ACHN (cell line): ENCODE measurements around the gene PKD1L1.

ENCODE experiments used
- DNase-seq: peaks from one replicate; pipeline ENCODE4 v3.0.0-alpha.2; 2015
- in situ Hi-C: cut with HindIII; loops from 2 replicates; pipeline ENCODE4 v1.10.0; 2017; ENCODE audit warnings: low sequenced_read_pairs, low pct_ligation_motif_present, low pct_unique_long_range_greater_than_20kb

The PKD1L1 gene

DNA sequence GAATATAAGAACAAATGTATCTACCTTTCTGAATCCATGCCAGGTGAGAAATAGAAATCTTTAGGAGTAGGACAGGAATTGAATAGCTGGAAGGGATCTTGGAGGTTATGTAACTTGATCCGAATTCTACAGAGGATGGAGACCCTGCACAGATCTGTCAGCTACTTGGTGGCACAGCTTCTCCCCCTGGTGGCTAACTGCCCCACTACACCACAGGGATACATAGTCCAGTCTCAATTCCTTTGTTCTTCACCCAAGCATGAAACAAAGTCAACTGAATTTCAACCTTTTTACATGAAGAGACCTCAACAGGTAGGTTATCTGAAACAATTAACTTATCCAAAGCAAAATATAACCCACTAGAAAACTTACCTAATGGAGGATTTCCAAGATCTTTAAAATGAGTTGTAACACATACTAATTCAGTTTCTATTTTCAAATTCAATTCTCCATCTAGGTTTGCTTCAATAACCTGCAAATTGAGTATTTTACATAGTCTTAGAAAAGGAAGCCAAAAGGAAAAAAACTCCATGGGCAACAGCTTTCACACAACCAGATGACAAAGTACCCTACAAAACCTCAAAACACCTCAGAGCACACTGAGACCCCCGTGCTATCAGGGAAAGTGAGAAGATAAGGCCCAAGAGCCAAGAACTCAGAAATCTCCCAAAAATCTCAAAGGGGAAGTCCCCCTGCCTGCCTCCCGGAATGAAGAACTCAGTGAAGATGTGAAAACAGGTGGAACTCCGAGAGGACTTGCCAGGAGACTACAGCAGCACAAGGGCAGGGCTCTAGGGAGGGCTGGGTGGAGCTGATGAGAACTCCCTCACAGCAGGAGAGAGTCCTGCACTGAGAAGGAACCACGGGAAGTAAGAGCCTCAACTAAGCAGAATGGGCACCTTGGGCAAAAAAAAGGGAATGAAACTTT is 20.8 kb upstream of the PKD1L1 start:
- peak; percentile 74 for DNase-seq
- in situ Hi-C loops, result no loop called here

DNA sequence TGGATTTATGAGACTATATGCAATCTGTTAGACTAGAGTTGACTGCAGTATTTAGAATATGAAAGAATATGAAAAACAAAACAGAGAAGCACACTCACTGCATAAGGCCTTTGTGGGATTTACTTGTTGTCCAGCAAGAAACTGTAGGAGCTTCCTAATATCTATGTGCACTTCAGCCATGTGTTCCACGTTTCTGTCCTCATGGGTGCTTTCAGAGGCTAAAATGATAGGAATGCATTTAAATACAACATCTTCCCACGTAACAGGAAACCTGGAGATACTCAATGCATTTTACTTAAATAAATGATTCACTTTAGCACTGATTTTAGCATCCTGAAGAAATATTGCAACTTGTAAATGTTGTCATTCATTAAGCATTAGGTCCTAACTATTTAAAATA is 19.4 kb upstream of the PKD1L1 start:
- in situ Hi-C loops, result no loop called here
- no peak for DNase-seq

DNA sequence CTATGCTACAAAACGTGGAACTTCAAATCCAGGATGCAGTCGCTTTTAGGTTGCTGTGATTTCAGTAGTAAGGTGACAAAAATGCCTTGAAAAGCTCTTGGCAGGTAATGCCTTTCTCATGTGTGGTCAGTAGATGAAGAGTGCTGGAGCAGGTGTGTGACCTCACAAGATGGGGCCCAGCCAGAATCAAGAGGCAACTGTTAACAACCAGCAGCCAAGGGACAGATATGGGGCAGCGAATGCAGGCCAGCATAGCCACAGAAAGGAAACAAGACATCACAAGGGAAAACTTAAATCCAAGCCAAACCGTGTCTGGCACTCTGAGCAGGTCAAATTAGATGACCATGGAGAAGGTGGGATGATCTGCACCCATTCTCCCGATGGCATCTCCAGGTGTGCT is 18.9 kb upstream of the PKD1L1 start:
- in situ Hi-C loops, result no loop called here
- DNase-seq, result no peak

DNA sequence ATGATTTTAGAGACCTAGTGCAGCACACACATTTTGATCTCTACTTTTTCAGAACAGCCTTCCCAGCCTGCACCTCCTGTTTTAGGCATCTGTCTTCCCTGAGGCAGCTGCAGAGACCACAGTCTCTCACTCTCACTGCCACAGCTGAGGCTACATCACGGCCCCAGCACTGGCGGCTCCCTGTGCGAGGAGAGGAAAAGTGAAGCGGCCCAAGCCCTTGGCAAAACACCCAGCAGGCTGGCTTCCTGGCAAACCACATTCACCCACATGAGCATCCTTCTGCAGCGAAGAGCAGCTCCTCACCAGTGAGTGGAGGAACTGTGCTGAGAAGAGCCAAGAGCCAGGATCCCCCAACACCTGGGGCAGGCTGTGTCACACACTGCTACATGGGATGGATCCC is 17.2 kb upstream of the PKD1L1 start:
- in situ Hi-C loops, result no loop called here
- DNase-seq, result no peak

DNA sequence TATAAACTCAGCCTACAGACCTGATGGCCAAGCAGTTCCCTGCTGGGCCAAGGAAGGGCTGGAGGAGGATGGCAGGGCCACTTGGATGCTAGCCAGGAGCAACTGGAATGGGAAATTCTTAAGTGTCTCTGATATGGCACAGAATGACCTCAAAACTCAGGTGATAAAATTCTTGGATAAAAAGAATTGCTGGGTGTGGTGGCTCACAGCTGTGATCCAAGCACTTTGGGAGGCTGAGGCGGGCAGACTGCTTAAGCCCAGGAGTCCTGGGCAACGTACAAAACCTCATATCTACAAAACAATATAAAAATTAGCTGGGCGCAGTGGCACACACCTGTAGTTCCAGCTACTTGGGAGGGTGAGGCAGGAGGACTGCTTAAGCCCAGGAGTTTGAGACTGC is 14.0 kb upstream of the PKD1L1 start:
- in situ Hi-C loops, result no loop called here
- no peak for DNase-seq

DNA sequence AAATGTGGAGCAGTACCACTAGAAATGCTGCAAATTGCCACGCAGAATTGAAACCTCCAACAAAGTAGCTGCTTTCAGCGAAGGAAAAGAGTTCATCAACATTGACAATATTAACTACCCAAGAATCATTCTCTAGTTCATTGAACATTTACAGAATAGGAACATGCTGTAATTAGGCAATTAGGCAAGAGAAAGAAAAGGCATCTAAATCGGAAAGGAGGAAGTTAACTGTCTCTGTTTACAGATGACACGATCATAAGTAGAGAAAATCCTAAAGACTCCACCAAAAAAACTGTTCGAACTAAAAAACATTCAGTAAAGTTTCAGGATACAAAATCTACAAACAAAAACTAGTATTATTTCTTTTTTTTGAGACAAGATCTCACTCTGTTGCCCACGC is 8.9 kb upstream of the PKD1L1 start:
- no peak for DNase-seq
- in situ Hi-C loops, result no loop called here

DNA sequence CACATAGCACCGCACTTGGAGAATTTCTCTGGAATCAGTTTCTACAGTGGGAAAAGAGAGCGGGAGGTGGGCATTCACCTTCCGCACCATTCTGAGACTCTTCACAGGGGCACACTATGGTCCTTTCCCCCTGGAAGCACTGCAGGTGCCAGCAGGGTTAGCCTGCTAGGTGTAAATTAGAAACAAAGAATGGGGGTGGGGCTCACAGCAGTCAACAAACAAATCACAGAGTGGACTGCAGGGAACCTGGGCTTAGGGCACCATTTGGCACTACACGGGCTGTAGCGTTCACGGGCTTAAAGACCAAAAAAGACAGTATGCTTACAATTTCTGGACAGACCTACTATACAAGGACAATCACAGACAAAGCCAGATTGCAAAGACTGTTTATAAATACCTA is 8.0 kb upstream of the PKD1L1 start:
- no peak for DNase-seq
- in situ Hi-C loops, result no loop called here

DNA sequence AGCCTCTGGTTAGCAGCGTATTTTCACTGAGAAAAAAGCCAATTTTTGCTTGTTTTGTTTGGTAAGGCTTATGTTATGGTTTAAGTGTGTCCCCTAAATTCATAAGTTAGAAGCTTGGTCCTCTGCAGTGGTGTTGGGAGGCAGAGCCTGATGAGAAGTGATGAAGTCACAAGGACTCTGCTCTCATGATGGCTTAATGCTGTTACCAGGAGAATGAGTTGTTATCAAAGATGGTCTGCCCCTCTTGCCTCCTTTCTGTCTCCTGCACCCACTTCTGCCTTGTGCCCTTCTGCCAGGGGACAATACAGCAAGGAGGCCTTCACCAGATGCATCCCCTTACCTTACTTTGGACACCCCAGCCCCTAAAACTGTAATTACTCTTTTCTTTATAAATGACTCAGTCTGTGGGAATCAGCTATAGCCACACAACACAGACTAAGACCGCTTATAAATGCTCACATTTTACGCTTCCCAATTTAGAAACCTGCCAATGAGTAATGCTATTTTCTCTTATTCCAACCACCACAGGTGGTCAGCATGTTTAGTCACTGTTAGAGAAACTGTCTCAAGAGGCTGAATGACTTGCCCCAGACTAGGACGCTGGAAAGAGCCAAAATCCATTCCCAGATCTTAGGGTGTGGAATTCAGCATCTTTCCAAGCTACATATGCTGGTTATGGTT is 6.1 kb upstream of the PKD1L1 start:
- no peak for DNase-seq
- in situ Hi-C loops, result no loop called here

DNA sequence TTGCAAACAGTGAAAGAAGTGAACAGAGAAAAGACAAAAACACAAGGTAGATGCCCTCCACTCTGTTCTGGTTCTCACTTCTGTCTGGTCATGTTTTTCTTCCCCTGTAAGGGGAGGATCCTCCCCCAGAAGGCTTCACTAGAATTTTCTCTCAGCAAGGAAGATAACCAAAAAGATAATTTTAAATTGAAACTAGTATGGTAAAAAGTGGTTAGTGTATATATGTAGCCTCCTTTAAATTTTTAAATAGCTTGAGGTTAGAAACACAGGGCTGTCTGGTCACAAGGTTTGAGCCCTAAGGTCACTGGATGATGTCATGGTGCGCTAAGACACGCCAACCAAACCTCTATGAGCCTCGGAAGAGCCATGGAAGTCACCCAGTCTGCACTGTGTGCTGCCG is 5.6 kb upstream of the PKD1L1 start:
- in situ Hi-C loops, result no loop called here
- DNase-seq, result no peak

DNA sequence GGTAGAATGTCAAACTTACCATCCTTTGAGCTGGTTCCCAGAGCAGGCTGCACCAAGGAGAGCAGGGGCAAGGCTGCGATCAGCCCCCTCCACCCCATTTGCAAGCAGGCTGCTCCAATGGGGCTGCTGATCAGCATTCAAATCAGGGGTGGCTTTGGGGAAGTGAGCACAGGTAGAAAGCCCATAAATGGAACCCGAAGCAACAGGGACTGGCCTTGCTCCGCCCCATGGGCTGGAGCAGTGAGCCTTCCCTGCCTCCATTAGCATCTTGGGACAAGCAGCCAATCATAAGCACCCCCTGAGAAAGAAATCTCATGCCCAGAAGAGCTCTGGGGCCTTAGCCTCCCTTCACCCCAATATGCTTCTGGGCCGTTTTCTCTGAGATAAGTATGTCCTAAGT is 4.0 kb upstream of the PKD1L1 start:
- in situ Hi-C loops, result no loop called here
- no peak for DNase-seq

DNA sequence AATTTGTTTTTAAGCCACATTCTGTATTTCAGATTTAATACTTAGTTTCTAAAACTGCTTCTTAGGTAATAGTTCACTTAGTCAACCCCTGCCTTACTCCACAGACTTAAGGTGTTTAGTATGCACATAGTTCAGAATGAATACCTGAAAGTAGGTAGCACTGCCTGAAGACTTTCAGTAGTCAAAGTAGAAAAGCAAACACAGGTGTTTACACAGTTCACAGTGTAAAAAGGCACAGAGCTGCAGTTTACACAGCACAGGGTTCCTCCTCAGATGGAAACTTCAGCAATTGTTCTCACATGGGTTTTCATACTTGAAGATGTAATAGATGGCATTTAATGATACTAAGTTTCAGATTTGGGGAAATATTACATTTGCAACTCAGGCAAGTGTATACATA is 3.1 kb upstream of the PKD1L1 start:
- in situ Hi-C loops, result no loop called here

DNA sequence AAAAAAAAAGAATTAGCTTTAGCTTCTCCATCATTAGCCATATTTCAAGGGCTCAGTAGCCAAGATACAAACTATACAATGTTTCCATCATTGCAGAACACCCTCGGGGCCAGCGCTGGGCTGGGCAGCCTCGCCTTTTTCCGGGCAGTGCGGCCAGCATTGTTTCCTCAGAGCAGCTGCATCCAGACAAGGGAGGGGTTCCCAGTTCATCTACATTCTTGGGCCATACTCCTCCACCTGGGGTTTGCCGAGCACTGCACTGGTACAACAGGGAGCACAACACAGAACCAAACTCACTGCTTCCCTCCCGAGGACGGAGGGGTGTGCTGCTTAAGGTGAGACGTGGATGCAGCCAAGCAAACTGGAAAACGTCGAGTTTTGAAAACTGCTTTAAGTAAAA is 2.4 kb upstream of the PKD1L1 start:
- no peak for DNase-seq
- in situ Hi-C loops, result no loop called here

More for the DNA sequence above, 3.1 kb upstream of the PKD1L1 start:
- DNase-seq, result no peak

DNA sequence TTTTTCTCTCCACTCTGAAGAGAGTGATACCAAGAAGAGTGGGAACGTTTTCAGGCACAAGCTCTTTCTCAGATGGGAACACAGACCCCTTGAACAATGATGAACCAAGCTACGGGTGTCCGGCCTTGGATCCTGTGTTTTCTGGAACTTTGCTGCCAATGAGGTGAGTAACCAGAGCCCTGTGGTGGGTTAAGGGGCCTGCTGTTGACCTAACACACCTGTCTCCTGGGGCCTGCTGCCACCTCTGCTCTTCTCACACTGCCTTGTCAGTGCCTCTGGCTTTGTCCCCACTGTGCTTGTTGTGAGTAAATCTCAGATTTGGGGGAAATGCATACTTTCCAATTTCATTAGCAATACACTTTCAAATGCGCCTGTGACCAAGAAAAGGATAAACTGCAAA is 1.4 kb upstream of the PKD1L1 start:
- no peak for DNase-seq
- in situ Hi-C loops, result no loop called here

DNA sequence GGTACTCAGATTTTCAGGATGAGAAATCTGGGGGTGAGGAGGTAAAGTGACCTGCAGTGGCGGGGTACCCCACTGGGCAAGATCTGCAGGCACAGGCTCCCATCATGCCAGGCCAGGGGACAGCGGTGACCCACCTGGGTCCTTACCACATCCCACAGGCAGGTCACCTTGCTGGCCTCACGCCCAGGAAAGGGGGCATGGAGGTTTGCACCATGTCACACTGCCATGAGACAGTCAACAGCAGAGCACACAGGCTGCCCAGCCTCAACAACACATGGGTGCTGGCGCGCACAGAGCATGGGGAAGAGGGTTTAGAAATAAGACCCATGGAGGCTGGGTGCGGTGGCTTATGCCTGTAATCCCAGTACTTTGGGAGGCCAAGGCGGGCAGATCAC is 914 bp downstream of the PKD1L1 start:
- in situ Hi-C loops, result no loop called here
- DNase-seq, result no peak

DNA sequence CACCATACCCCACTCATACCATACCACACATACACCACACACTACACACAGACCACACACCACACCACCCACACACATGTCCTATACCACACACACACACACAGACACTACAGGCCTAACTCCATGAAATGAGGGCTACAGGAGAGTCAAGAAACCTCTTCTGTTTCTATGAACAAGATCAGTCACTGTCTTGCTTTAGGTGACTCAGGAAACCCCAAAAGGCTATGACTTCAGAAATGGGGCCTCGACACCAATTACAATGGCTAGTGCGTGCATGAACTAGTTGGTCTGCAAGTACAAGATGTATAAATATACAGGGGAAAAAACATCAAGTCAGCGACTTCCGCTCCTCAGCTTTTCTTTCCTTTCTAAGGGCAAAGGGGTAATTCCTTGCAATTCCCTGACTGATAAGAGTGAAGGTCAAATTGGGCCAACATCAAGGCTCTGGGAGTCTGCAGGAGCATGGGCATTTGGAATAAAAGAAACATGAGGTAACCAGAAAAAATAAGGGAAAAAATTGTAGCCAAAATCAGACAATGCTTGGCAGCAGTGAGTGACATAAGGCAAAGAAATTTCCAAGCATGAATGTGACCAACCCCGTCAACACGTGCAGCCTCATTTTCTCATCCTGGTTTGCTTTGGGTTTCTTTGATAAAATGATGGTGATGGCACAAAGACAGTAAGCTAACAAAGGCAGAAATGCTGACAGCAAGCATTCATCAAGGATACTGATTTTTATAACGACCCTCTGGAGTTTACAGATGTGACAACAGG is 1.5 kb downstream of the PKD1L1 start:
- in situ Hi-C loops, result no loop called here
- DNase-seq, result no peak

DNA sequence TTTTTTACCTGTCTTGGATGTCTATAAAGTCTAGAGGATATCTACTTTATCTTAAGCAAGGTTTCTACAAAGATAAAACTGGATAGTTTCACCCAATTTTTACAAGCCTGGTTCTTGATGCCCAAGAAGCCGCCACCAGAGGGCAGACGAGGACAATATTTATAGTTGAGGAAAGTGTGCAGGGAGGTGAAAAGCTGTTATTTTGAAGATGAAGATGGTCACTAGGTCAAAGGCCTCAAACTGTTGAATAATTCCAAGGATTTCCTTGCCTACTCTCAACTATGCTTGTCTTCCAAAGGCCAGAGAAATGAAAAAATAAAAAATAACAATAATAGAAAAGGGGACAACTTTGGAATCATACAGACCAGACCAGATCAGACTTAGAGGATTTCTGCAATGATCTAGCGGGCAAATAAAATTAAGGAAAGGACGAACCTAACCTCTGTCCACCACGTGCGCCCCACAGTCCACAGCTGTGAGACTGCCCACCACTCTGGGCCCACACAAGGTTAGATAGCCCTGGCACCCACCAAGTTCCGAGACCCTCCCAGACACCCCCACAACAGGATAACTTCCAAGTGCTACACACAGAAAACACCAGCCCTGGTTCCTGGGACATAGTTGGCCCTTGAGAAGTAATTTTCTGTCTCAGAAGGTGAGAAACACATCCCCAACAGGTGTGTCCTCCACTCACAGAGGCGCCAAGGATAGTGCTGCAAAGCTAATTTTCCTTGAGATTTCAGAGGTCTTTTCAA is 2.8 kb downstream of the PKD1L1 start:
- in situ Hi-C loops, result no loop called here

DNA sequence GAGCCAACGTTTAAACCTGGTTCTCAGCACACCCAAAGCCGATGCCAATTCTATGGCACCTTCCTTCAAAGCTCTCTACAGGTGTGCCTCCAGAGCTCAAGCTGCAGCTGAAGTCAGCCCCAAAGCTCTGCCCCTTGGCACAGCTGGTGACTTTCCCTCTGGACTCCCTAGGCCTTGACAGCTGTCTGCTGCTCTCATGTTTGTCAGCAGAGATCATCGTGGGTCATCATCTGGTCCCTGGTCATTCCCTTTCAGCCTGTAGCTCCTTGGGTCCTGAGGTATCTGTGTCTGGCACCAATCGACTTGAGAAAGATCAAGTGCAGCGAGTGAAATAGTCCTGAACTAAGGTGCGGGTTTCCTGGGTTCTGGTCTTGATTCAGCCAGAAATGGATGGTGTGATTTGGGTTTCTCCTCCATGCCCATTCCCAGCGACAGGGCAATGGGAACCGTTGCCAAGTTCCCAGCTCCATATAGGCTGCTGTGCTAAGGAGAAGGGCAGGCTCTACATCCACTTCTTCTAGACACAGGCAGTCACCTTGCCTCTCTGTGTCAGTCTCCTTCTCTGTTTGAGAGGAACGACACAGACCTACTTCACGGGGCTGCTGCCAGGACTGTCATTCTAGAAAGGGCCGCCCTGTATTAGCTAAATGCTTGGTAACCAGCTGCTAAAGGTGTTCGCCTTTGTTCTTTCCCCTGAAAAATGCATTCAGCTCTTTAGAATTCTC is 3.6 kb downstream of the PKD1L1 start:
- in situ Hi-C loops, result no loop called here
- no peak for DNase-seq

More for the DNA sequence above, 2.8 kb downstream of the PKD1L1 start:
- peak; percentile 74 for DNase-seq
